Activated CD8-positive, alpha-beta memory T cell treated with anti-CD3 and anti-CD28 coated beads for 36 hours (primary cell): ENCODE data around the gene SKAP2. TPM values are rescaled to one million over a fixed set of nuclear protein-coding genes. Genes with fewer than 3 reads are reported as not detected.

Experiments
- CTCF ChIA-PET: fragments of 350-600 bp; sonication (Branson Sonifier 250); formaldehyde crosslinking; loops from one replicate; lab custom pipeline; 2021; ENCODE audit warnings: antibody characterized with exemption; lab: Charles Lee
- POLR2A ChIA-PET: fragments of 350-600 bp; sonication (Branson Sonifier 250); formaldehyde crosslinking; loops from one replicate; lab custom pipeline; 2021; ENCODE audit warnings: antibody characterized with exemption; lab: Charles Lee
- total RNA-seq, 2 experiments: library from RNA; stranded (reverse); gene quantifications; one replicate each; pipeline ENCODE4 v1.2.3, GENCODE V29; 2021

Gene SKAP2
- total RNA-seq, 2 experiments from 2014 or later, result 14.0 to 15.3 TPM

- CTCF ChIA-PET, result no interaction called here
- POLR2A ChIA-PET, result no interaction called here
Measured at GRCh38 chr7:26789481-26790184, 74.8 kb downstream of the SKAP2 start.

GRCh38 chr7:26787701-26788100, 76.7 kb downstream of the SKAP2 start:
- POLR2A ChIA-PET, result no interaction called here
- CTCF ChIA-PET, result no interaction called here

- ChIA-PET CTCF (no interaction called here), POLR2A (no interaction called here)
Measured at GRCh38 chr7:26784118-26784517, 80.3 kb downstream of the SKAP2 start.

- CTCF ChIA-PET, result no interaction called here
- POLR2A ChIA-PET, result no interaction called here
Measured at GRCh38 chr7:26782501-26782900, 81.9 kb downstream of the SKAP2 start.

- CTCF ChIA-PET, result no interaction called here
- POLR2A ChIA-PET, result no interaction called here
Measured at GRCh38 chr7:26779978-26780595, 84.3 kb downstream of the SKAP2 start.

- ChIA-PET POLR2A (no interaction called here), CTCF (no interaction called here)
Measured at GRCh38 chr7:26777385-26777784, 87.0 kb downstream of the SKAP2 start.

GRCh38 chr7:26760501-26760900, 103.9 kb downstream of the SKAP2 start:
- ChIA-PET POLR2A (no interaction called here), CTCF (no interaction called here)

- ChIA-PET POLR2A (no interaction called here), CTCF (no interaction called here)
Measured at GRCh38 chr7:26759108-26759507, 105.3 kb downstream of the SKAP2 start.

GRCh38 chr7:26743205-26743604, 121.2 kb downstream of the SKAP2 start:
- ChIA-PET CTCF (no interaction called here), POLR2A (no interaction called here)

- CTCF ChIA-PET, result no interaction called here
- POLR2A ChIA-PET, result no interaction called here
Measured at GRCh38 chr7:26735976-26736600, 128.3 kb downstream of the SKAP2 start.

- CTCF ChIA-PET, result no interaction called here
Measured at GRCh38 chr7:26729150-26729775, 135.1 kb downstream of the SKAP2 start.

GRCh38 chr7:26726051-26726450, 138.3 kb downstream of the SKAP2 start:
- ChIA-PET CTCF (no interaction called here), POLR2A (no interaction called here)

More at GRCh38 chr7:26729150-26729775, 135.1 kb downstream of the SKAP2 start:
- POLR2A ChIA-PET, result no interaction called here

- CTCF ChIA-PET, result no interaction called here
- POLR2A ChIA-PET, result no interaction called here
Measured at GRCh38 chr7:26724795-26725194, 139.6 kb downstream of the SKAP2 start.

GRCh38 chr7:26723129-26723528, 141.3 kb downstream of the SKAP2 start:
- ChIA-PET CTCF (no interaction called here), POLR2A (no interaction called here)

- ChIA-PET POLR2A (no interaction called here), CTCF (no interaction called here)
Measured at GRCh38 chr7:26721450-26721849, 142.9 kb downstream of the SKAP2 start.

GRCh38 chr7:26718063-26718462, 146.3 kb downstream of the SKAP2 start:
- CTCF ChIA-PET, result no interaction called here
- POLR2A ChIA-PET, result interaction anchor here (0.6 kb wide), 1 partner anchor 175 kb away, joined by 9 read pairs; no protein-coding TSS in a partner anchor

GRCh38 chr7:26714438-26714837, 150.0 kb downstream of the SKAP2 start:
- POLR2A ChIA-PET, result no interaction called here
- CTCF ChIA-PET, result no interaction called here

GRCh38 chr7:26714006-26714405, 150.4 kb downstream of the SKAP2 start:
- CTCF ChIA-PET, result no interaction called here
- POLR2A ChIA-PET, result no interaction called here

GRCh38 chr7:26709210-26709990, 155.0 kb downstream of the SKAP2 start:
- ChIA-PET POLR2A (interaction anchor here (0.5 kb wide), 1 partner anchor 15 kb away, joined by 3 read pairs; no protein-coding TSS in a partner anchor), CTCF (no interaction called here)

- ChIA-PET POLR2A (no interaction called here), CTCF (no interaction called here)
Measured at GRCh38 chr7:26705567-26705966, 158.8 kb downstream of the SKAP2 start.
